HCT116 (cell line): Measurements from ENCODE around the gene SPEM1. TPM values are rescaled to one million over a fixed set of nuclear protein-coding genes. Genes with fewer than 3 reads are reported as not detected.
A peak's percentile ranks its signal among the peaks of the same experiment; 100 is the strongest.

Experiments
- ATAC-seq: fragments of 200-7000 bp; cut with Tn5 transposase; 2 replicates; pipeline ENCODE4 v1.9.1; 2020; ENCODE audit warnings: mild to moderate bottlenecking, moderate library complexity
- BruUV-seq: library from RNA; stranded (reverse); fragments of 400-500 nt; replicated peaks from 2 replicates; lab custom pipeline; 2021; lab: Mats Ljungman, UMichigan
- CTCF ChIA-PET: fragments of 300-600 bp; sonication (Branson Sonifier 250); formaldehyde crosslinking; loops from one replicate; lab custom pipeline; 2021; ENCODE audit warnings: antibody characterized with exemption; lab: Charles Lee
- POLR2A ChIA-PET: fragments of 300-600, 350-600 bp; sonication (Branson Sonifier 250); formaldehyde crosslinking; loops from one replicate; lab custom pipeline; 2021; ENCODE audit warnings: antibody characterized with exemption; lab: Charles Lee
- RAD21 ChIA-PET, 2 experiments: fragments of 300-600 bp; sonication (Branson Sonifier 250); formaldehyde crosslinking; loops; one replicate each; lab custom pipeline; 2023; ENCODE audit warnings: low total read pairs in 2 of 2; ENCODE audit not compliant: uncharacterized antibody in 2 of 2, unreplicated experiment in 2 of 2, low non-redundant PET in 1 of 2; lab: Charles Lee
- DNase-seq: peaks from one replicate; pipeline ENCODE4 v3.0.0-alpha.2; 2010; ENCODE audit warnings: low read depth, low spot score
- H2AFZ ChIP-seq: fragments of 200-600 bp; shearing (Covaris generic), sonication (generic); 2 replicates; pipeline ENCODE4 v1.6.1; 2017; ENCODE audit warnings: low read depth, mixed run types, mixed read lengths, antibody characterized with exemption, low read length; ENCODE audit not compliant: poor library complexity, severe bottlenecking
- H3K27ac ChIP-seq: 2 replicates; pipeline ENCODE4 v1.5.1; 2012; ENCODE audit warnings: low read depth, low read length
- H3K27me3 ChIP-seq: fragments of 200-600 bp; sonication (generic); 2 replicates; pipeline ENCODE4 v1.6.1; 2016; ENCODE audit warnings: mixed run types, low read length, mixed read lengths; ENCODE audit not compliant: insufficient read depth
- H3K36me3 ChIP-seq, 2 experiments: fragments of 200-500 bp in 1 of 2; fragments of 200-600 bp in 1 of 2; sonication (Bioruptor generic) in 1 of 2; sonication (generic) in 1 of 2; 2 replicates each; pipeline versions ENCODE4 v1.5.1 to v1.6.1; 2014 to 2016; ENCODE audit warnings: low read length in 2 of 2, inconsistent platforms in 1 of 2, mixed read lengths in 1 of 2, mixed run types in 1 of 2; ENCODE audit not compliant: insufficient read depth in 2 of 2, control insufficient read depth in 1 of 2
- H3K4me1 ChIP-seq, 2 experiments: fragments of 200-600 bp in 1 of 2; sonication (generic) in 1 of 2; 2 replicates each; pipeline versions ENCODE4 v1.5.1 to v1.6.1; 2012 to 2017; ENCODE audit warnings: low read length in 2 of 2, inconsistent platforms in 1 of 2, mild to moderate bottlenecking in 1 of 2, mixed read lengths in 1 of 2, mixed run types in 1 of 2, moderate library complexity in 1 of 2; ENCODE audit not compliant: insufficient read depth in 2 of 2, control insufficient read depth in 1 of 2
- H3K4me2 ChIP-seq: fragments of 200-600 bp; sonication (generic); 2 replicates; pipeline ENCODE4 v1.6.1; 2017; ENCODE audit warnings: mixed run types, low read length, mixed read lengths
- H3K4me3 ChIP-seq, 2 experiments: fragments of 200-600 bp in 1 of 2; sonication (generic) in 1 of 2; replicated peaks in 1 of 2; 2 replicates each; pipeline ENCODE4 v1.5.1; 2011 to 2016; ENCODE audit warnings: low read length in 2 of 2, control low read depth in 1 of 2, low read depth in 1 of 2, mild to moderate bottlenecking in 1 of 2, mixed read lengths in 1 of 2, mixed run types in 1 of 2
- H3K79me2 ChIP-seq: fragments of 200-600 bp; sonication (generic); 2 replicates; pipeline ENCODE4 v1.6.1; 2017; ENCODE audit warnings: mild to moderate bottlenecking, mixed run types, low read length, moderate library complexity, mixed read lengths; ENCODE audit not compliant: insufficient read depth
- H3K9ac ChIP-seq: fragments of 200-600 bp; sonication (generic); 2 replicates; pipeline ENCODE4 v1.6.1; 2016; ENCODE audit warnings: low read length, mixed read lengths
- H3K9me2 ChIP-seq: fragments of 200-600 bp; sonication (generic), shearing (Covaris generic); 2 replicates; pipeline ENCODE4 v1.6.1; 2017; ENCODE audit warnings: mixed run types, mild to moderate bottlenecking, moderate library complexity; ENCODE audit not compliant: insufficient read depth
- H3K9me3 ChIP-seq, 2 experiments: fragments of 200-500 bp in 1 of 2; fragments of 200-600 bp in 1 of 2; sonication (Bioruptor generic) in 1 of 2; sonication (generic) in 1 of 2; 2 replicates each; pipeline ENCODE4 v1.6.1; 2014 to 2017; ENCODE audit warnings: low read length in 2 of 2, mixed read lengths in 2 of 2, inconsistent platforms in 1 of 2, low read depth in 1 of 2, mild to moderate bottlenecking in 1 of 2, mixed run types in 1 of 2, moderate library complexity in 1 of 2; ENCODE audit not compliant: control insufficient read depth in 1 of 2, insufficient read depth in 1 of 2
- H4K20me1 ChIP-seq: fragments of 200-600 bp; sonication (generic), shearing (Covaris generic); 2 replicates; pipeline ENCODE4 v1.6.1; 2017; ENCODE audit warnings: mixed run types, mild to moderate bottlenecking, moderate library complexity; ENCODE audit not compliant: insufficient read depth
- CEBPB ChIP-seq: IDR thresholded peaks from 2 replicates; pipeline ENCODE4 v1.6.1; 2012; ENCODE audit warnings: low read depth
- EGR1 ChIP-seq: IDR thresholded peaks from 2 replicates; pipeline ENCODE4 v1.6.1; 2012; ENCODE audit warnings: low read depth
- ELF1 ChIP-seq: IDR thresholded peaks from 2 replicates; pipeline ENCODE4 v1.6.1; 2012; ENCODE audit warnings: low read depth, borderline replicate concordance
- EZH2 ChIP-seq: fragments of 200-600 bp; sonication (generic); IDR thresholded peaks from 2 replicates; pipeline ENCODE4 v1.6.1; 2017; ENCODE audit warnings: antibody characterized with exemption, mixed run types
- EZH2phosphoT487 ChIP-seq: fragments of 200-600 bp; IDR thresholded peaks from 2 replicates; pipeline ENCODE4 v1.6.1; 2018; ENCODE audit warnings: antibody characterized with exemption, borderline replicate concordance
- JUND ChIP-seq: IDR thresholded peaks from 2 replicates; pipeline ENCODE4 v1.6.1; 2012
- POLR2A ChIP-seq: IDR thresholded peaks from 2 replicates; pipeline ENCODE4 v1.7.0; 2011; ENCODE audit warnings: borderline replicate concordance; ENCODE audit not compliant: insufficient read depth, insufficient read length; ENCODE audit errors: extremely low read depth
- POLR2AphosphoS5 ChIP-seq: IDR thresholded peaks from 2 replicates; pipeline ENCODE4 v1.6.1; 2011; ENCODE audit warnings: mild to moderate bottlenecking, low read depth, low read length, moderate library complexity
- SIN3A ChIP-seq: IDR thresholded peaks from 2 replicates; pipeline ENCODE4 v1.6.1; 2012; ENCODE audit warnings: low read depth
- SP1 ChIP-seq: IDR thresholded peaks from 2 replicates; pipeline ENCODE4 v1.6.1; 2012; ENCODE audit warnings: low read depth
- SRF ChIP-seq: IDR thresholded peaks from 2 replicates; pipeline ENCODE4 v1.6.1; 2012; ENCODE audit warnings: low read depth
- TCF7L2 ChIP-seq: IDR thresholded peaks from 2 replicates; pipeline ENCODE4 v1.7.0; 2011; ENCODE audit warnings: borderline replicate concordance, inconsistent platforms; ENCODE audit not compliant: insufficient read depth, insufficient read length; ENCODE audit errors: extremely low read depth
- ZFX ChIP-seq: fragments of 450-650 bp; IDR thresholded peaks from 2 replicates; pipeline ENCODE4 v1.6.1; 2017
- ZNF274 ChIP-seq: fragments of 200-500 bp; sonication (Bioruptor generic); IDR thresholded peaks from 2 replicates; pipeline ENCODE4 v1.6.1; 2014; ENCODE audit warnings: mild to moderate bottlenecking, low read depth, low read length, inconsistent platforms
- intact Hi-C: fragments of 100-400 bp; cut with micrococcal nuclease; formaldehyde crosslinking; loops from 2 replicates; pipeline ENCODE4 v1.10.0; 2022
- total RNA-seq: library from RNA; stranded (reverse); gene quantifications from one replicate; pipeline ENCODE4 v1.2.1, GENCODE V29; 2021; ENCODE audit not compliant: unreplicated experiment
- TF ChIP-seq, protein P1 (sequence below): IDR thresholded peaks from 2 replicates; pipeline ENCODE4 v1.6.1; 2011; ENCODE audit warnings: mild to moderate bottlenecking, low read length, moderate library complexity; ENCODE audit not compliant: insufficient replicate concordance; ENCODE audit errors: extremely low read depth
- TF ChIP-seq, protein P2 (sequence below): IDR thresholded peaks from 2 replicates; pipeline ENCODE4 v1.6.1; 2012; ENCODE audit warnings: low read depth

The SPEM1 gene
- total RNA-seq, 1 experiment from 2014 or later: 0.32 TPM

DNA sequence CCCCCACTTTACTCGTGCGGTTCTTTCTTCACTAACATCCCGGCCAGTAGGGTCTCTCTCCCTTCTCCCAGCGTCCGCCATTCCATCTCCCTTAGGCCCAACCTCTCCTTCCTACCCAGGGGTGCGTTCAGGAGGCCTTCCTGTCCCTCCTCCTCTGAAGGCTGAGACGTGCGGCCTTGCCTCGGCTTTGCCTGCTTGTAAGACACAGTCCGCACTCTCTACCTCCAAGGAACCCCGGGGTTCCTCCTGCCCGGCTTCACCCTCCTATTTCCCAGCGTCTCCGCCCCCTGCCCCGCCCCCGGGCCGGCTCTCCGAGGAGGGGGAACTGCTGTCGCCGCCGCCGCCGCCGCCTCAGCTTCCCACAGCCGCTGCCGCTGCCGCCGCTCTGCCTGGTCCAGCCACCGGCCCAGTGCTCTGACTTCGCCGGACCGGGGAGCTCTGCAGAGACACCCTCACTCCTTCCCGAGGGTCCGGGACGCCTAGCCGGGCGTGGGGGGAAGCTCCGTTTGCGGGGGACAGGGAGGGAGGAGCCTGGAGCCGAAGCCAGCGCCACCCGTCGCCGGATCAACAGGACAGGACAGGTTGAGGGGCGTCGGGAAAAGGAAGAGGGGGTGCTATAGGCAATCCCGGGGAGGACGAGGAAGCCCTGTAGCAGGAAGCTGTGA is 18.0 kb downstream of the SPEM1 start:
- CTCF ChIA-PET: no interaction called here

More for the DNA sequence above, 18.0 kb downstream of the SPEM1 start:
- POLR2A ChIA-PET: no interaction called here
- no peak overlapping the region for H3K4me3 ChIP-seq
- RAD21 ChIA-PET: no interaction called here
- H3K4me1 ChIP-seq: peaks cover 13 to 32% of the 10 kb centered on the region in 2 experiments
- H3K4me2 ChIP-seq: no peak overlapping the region
- H3K27me3 ChIP-seq: no peaks in the 10 kb centered on the region
- intact Hi-C loops: loop anchor here (1.0 to 10.0 kb wide), 6 partner anchors 44 to 249 kb away; partner anchors contain the start of genes CLDN7, PLSCR3, POLR2A and SENP3
- H3K9me3 ChIP-seq: no peaks in the 10 kb centered on the region
- BruUV-seq: no TSS peak
- H3K9ac ChIP-seq: 0 out of 2 replicates have a peak overlapping the region, but pooled peaks have one; percentile 77
- ATAC-seq (no peak), DNase-seq (no peak)
- H3K9me2 ChIP-seq: no peaks in the 10 kb centered on the region
- TF ChIP-seq, protein P1, sequence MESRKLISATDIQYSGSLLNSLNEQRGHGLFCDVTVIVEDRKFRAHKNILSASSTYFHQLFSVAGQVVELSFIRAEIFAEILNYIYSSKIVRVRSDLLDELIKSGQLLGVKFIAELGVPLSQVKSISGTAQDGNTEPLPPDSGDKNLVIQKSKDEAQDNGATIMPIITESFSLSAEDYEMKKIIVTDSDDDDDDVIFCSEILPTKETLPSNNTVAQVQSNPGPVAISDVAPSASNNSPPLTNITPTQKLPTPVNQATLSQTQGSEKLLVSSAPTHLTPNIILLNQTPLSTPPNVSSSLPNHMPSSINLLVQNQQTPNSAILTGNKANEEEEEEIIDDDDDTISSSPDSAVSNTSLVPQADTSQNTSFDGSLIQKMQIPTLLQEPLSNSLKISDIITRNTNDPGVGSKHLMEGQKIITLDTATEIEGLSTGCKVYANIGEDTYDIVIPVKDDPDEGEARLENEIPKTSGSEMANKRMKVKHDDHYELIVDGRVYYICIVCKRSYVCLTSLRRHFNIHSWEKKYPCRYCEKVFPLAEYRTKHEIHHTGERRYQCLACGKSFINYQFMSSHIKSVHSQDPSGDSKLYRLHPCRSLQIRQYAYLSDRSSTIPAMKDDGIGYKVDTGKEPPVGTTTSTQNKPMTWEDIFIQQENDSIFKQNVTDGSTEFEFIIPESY: no peak
- TF ChIP-seq CEBPB (no peak), POLR2AphosphoS5 (no peak), SRF (no peak), ZFX (no peak), POLR2A (no peak), ZNF274 (no peak), EGR1 (no peak), EZH2 (no peak), SIN3A (no peak), EZH2phosphoT487 (no peak), ELF1 (no peak), SP1 (no peak), JUND (no peak), TCF7L2 (no peak)
- TF ChIP-seq, protein P2, sequence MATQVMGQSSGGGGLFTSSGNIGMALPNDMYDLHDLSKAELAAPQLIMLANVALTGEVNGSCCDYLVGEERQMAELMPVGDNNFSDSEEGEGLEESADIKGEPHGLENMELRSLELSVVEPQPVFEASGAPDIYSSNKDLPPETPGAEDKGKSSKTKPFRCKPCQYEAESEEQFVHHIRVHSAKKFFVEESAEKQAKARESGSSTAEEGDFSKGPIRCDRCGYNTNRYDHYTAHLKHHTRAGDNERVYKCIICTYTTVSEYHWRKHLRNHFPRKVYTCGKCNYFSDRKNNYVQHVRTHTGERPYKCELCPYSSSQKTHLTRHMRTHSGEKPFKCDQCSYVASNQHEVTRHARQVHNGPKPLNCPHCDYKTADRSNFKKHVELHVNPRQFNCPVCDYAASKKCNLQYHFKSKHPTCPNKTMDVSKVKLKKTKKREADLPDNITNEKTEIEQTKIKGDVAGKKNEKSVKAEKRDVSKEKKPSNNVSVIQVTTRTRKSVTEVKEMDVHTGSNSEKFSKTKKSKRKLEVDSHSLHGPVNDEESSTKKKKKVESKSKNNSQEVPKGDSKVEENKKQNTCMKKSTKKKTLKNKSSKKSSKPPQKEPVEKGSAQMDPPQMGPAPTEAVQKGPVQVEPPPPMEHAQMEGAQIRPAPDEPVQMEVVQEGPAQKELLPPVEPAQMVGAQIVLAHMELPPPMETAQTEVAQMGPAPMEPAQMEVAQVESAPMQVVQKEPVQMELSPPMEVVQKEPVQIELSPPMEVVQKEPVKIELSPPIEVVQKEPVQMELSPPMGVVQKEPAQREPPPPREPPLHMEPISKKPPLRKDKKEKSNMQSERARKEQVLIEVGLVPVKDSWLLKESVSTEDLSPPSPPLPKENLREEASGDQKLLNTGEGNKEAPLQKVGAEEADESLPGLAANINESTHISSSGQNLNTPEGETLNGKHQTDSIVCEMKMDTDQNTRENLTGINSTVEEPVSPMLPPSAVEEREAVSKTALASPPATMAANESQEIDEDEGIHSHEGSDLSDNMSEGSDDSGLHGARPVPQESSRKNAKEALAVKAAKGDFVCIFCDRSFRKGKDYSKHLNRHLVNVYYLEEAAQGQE: no peak
- no peak overlapping the region for H2AFZ ChIP-seq
- no peaks in the 10 kb centered on the region for H3K79me2 ChIP-seq
- no peaks in the 10 kb centered on the region for H4K20me1 ChIP-seq
- H3K27ac ChIP-seq: no peak overlapping the region
- H3K36me3 ChIP-seq: no peaks in the 10 kb centered on the region
